ENCODE results near the gene INPP4A. TPM values are rescaled to one million over a fixed set of nuclear protein-coding genes. Genes with fewer than 3 reads are reported as not detected.

Gene INPP4A
- total and polyA plus RNA-seq, 2 donors (not counting 3 experiments of a cell fraction or from before 2014, with no cell fraction given): 14.9 to 28.8 TPM

DNA sequence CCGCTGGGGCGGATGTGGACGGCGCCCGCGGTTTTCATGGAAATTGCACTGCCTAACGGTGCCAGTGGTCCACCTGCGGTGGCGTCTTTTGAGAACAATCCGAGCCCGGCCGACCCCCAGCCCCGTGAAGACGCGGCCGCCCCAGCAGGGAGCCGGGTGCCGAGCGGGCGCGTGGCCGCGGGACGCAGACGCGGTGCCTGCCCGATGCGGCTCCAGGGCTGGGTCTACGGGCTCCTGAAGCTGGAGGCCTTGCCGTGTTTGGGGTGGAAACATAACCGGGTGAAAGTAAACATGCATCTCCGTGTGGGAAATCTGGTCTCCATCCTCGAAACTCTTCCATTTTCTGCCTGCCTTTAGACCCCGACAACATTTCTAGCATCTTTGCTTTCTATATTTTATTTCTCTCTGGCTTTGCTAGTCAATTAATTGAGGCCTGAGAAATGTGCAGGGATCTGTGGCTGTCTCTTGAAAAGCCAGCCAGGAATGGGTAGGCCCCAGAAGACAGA is 572 bp downstream of the INPP4A start:
- intact Hi-C loops (cut with micrococcal nuclease): loop anchor here (2.0 kb wide), 2 partner anchors 24 to 58 kb away; no protein-coding TSS in a partner anchor
- BruUV-seq (replicated peaks): no TSS peak
- POLR2A ChIA-PET: no interaction called here

More for the DNA sequence above, 572 bp downstream of the INPP4A start:
- CTCF ChIA-PET: interaction anchor here (1.0 to 1.6 kb wide), 3 partner anchors 33 to 42 kb away, joined by 3 to 4 read pairs (median 3); no protein-coding TSS in a partner anchor
- no peaks in the 10 kb centered on the region for H4K20me1 ChIP-seq (replicated peaks; ENCODE audit: control insufficient read depth, extremely low read depth, insufficient read depth, low read length)
- H3K9me3 ChIP-seq (replicated peaks; ENCODE audit: control insufficient read depth, insufficient read depth, low read length): no peaks in the 10 kb centered on the region
- FAIRE-seq: no peak
- peak overlapping the region; percentile 43 to 68 (median 52) for H3K4me3 ChIP-seq (replicated peaks in 1 of 3; ENCODE audit: insufficient read depth in 1 of 3, low read depth in 1 of 3, low read length in 3 of 3)
- H3K79me2 ChIP-seq (ENCODE audit: control insufficient read depth, insufficient read depth, low read length): peaks cover 28% of the 10 kb centered on the region
- peak overlapping the region; percentile 90 for H3K4me2 ChIP-seq (ENCODE audit: insufficient read depth, low read length)
- H3K36me3 ChIP-seq (ENCODE audit: control insufficient read depth in 2 of 2, extremely low read depth in 1 of 2, insufficient read depth in 2 of 2, low read length in 2 of 2): no peaks in the 10 kb centered on the region
- H3K27me3 ChIP-seq (ENCODE audit: control insufficient read depth in 2 of 2, insufficient read depth in 2 of 2, low read length in 2 of 2): no peaks in the 10 kb centered on the region
- no peaks in the 10 kb centered on the region for H3K9me1 ChIP-seq (replicated peaks; ENCODE audit: control insufficient read depth, extremely low read depth, insufficient read depth, low read length)
- peak overlapping the region; percentile 100 for H2AFZ ChIP-seq (ENCODE audit: low read depth, low read length)
- DNase-seq (ENCODE audit: low read depth, low spot score): peak; percentile 39
- H3K4me1 ChIP-seq (ENCODE audit: control insufficient read depth, extremely low read depth, insufficient read depth, low read length): peaks cover 16% of the 10 kb centered on the region
- H3K9ac ChIP-seq (replicated peaks; ENCODE audit: extremely low read depth, insufficient read depth, low read length): peak overlapping the region; percentile 73
- dilution Hi-C loops (cut with MboI; ENCODE audit: extremely low pct_ligation_motif_present, low sequenced_read_pairs): no loop called here
- TF ChIP-seq POLR2A (IDR thresholded peaks at IDR 0.05; ENCODE audit: low read depth, low read length): no peak
- TF ChIP-seq EZH2 (IDR thresholded peaks at IDR 0.05; ENCODE audit: borderline replicate concordance, low read depth, low read length, severe bottlenecking): no peak
- TF ChIP-seq MYC (IDR thresholded peaks at IDR 0.05; ENCODE audit: low read depth, low read length): no peak
- TF ChIP-seq GATA2 (IDR thresholded peaks at IDR 0.05; ENCODE audit: insufficient read depth, insufficient read length, low read depth, low read length): no peak
- TF ChIP-seq, protein P1, sequence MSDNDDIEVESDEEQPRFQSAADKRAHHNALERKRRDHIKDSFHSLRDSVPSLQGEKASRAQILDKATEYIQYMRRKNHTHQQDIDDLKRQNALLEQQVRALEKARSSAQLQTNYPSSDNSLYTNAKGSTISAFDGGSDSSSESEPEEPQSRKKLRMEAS (IDR thresholded peaks at IDR 0.05; ENCODE audit: insufficient read depth, insufficient read length): no peak
- TF ChIP-seq, protein P2, sequence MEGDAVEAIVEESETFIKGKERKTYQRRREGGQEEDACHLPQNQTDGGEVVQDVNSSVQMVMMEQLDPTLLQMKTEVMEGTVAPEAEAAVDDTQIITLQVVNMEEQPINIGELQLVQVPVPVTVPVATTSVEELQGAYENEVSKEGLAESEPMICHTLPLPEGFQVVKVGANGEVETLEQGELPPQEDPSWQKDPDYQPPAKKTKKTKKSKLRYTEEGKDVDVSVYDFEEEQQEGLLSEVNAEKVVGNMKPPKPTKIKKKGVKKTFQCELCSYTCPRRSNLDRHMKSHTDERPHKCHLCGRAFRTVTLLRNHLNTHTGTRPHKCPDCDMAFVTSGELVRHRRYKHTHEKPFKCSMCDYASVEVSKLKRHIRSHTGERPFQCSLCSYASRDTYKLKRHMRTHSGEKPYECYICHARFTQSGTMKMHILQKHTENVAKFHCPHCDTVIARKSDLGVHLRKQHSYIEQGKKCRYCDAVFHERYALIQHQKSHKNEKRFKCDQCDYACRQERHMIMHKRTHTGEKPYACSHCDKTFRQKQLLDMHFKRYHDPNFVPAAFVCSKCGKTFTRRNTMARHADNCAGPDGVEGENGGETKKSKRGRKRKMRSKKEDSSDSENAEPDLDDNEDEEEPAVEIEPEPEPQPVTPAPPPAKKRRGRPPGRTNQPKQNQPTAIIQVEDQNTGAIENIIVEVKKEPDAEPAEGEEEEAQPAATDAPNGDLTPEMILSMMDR (IDR thresholded peaks at IDR 0.05; ENCODE audit: extremely low read depth in 1 of 2, insufficient read depth in 1 of 2, low read depth in 1 of 2, low read length in 2 of 2): no peak
- no peak for TF ChIP-seq FOS (IDR thresholded peaks at IDR 0.05; ENCODE audit: borderline replicate concordance, insufficient read depth, low read length)
- TF ChIP-seq POLR2AphosphoS5 (IDR thresholded peaks at IDR 0.05; ENCODE audit: insufficient read depth, low read depth, low read length): no peak
- no peak for TF ChIP-seq JUN (IDR thresholded peaks at IDR 0.05; ENCODE audit: borderline replicate concordance, insufficient read depth, insufficient read length, low read depth)
- H3K27ac ChIP-seq (ENCODE audit: insufficient read depth, low read depth, low read length): peak overlapping the region; percentile 52

Measured in endothelial cell of umbilical vein (primary cell).